HepG2 (cell line): ENCODE measurements around the gene KCNH6. TPM values are rescaled to one million over a fixed set of nuclear protein-coding genes. Genes with fewer than 3 reads are reported as not detected.

Experiments used
- GABPB1 ChIP-seq: IDR thresholded peaks from 2 replicates; pipeline ENCODE4 v1.6.1; 2016; ENCODE audit warnings: mild to moderate bottlenecking, missing genetic modification reagents, moderate library complexity, missing compliant biosample characterization
- HMG20B ChIP-seq: conservative IDR thresholded peaks from 2 replicates; pipeline ENCODE4 v1.6.1; 2016; ENCODE audit warnings: missing genetic modification reagents, missing compliant biosample characterization
- KAT2B ChIP-seq: fragments of 150-350 bp; IDR thresholded peaks from 2 replicates; pipeline ENCODE4 v1.6.1; 2014; ENCODE audit warnings: low read depth, low read length, borderline replicate concordance
- MYC ChIP-seq: sonication (generic); formaldehyde crosslinking; IDR thresholded peaks from 2 replicates; pipeline ENCODE4 v1.9.0; 2021; ENCODE audit warnings: missing genetic modification reagents, borderline replicate concordance
- NFYB ChIP-seq: sonication (generic); formaldehyde crosslinking; IDR thresholded peaks from 2 replicates; pipeline ENCODE4 v1.4.0; 2020; ENCODE audit warnings: missing genetic modification reagents
- PAF1 ChIP-seq: IDR thresholded peaks from 2 replicates; pipeline ENCODE4 v1.6.1; 2016; ENCODE audit warnings: missing genetic modification reagents, missing compliant biosample characterization
- SOX6 ChIP-seq, 2 experiments: fragments of 450-650 bp in 1 of 2; sonication (generic) in 1 of 2; formaldehyde crosslinking in 1 of 2; IDR thresholded peaks; 2 replicates each; pipeline versions ENCODE4 v1.4.0 to v1.6.1; 2017 to 2020; ENCODE audit warnings: antibody characterized with exemption in 1 of 2, mild to moderate bottlenecking in 1 of 2, missing genetic modification reagents in 1 of 2
- SP4 ChIP-seq: sonication (generic); formaldehyde crosslinking; IDR thresholded peaks from 2 replicates; pipeline ENCODE4 v1.8.1; 2023; ENCODE audit warnings: mild to moderate bottlenecking, missing genetic modification reagents
- ZNF773 ChIP-seq: sonication (generic); formaldehyde crosslinking; IDR thresholded peaks from 2 replicates; pipeline ENCODE4 v1.4.0; 2020; ENCODE audit warnings: missing genetic modification reagents, borderline replicate concordance
- ZNF782 ChIP-seq: sonication (generic); formaldehyde crosslinking; IDR thresholded peaks from 2 replicates; pipeline ENCODE4 v1.4.0; 2020; ENCODE audit warnings: missing genetic modification reagents, mild to moderate bottlenecking, borderline replicate concordance
- polyA plus RNA-seq, 8 experiments: library from polyadenylated mRNA; depleted of rRNA in 3 of 8; stranded (reverse) in 7 of 8; unstranded in 1 of 8; fragments of >200 nt; fragmentation: Illumina TruSeq in 4 of 8; extraction: Trizol in 4 of 8; gene quantifications; 2 replicates each; pipeline versions ENCODE4 v1.2.1 to v1.2.3, GENCODE V29; 2011 to 2016; ENCODE audit warnings: low read depth in 4 of 8, missing spikeins in 1 of 8, mixed read lengths in 1 of 8; ENCODE audit not compliant: insufficient read depth in 1 of 8
- total RNA-seq, 5 experiments: library from RNA; depleted of rRNA; stranded (reverse); fragments of >200 nt; fragmentation: Illumina TruSeq; extraction: Trizol; gene quantifications; 2 replicates each; pipeline ENCODE4 v1.2.3, GENCODE V29; 2016; ENCODE audit warnings: low read depth in 1 of 5
- TF ChIP-seq, protein P1 (sequence below): sonication (generic); formaldehyde crosslinking; IDR thresholded peaks from 2 replicates; pipeline ENCODE4 v1.5.0; 2020; ENCODE audit warnings: mild to moderate bottlenecking, missing genetic modification reagents, borderline replicate concordance
- TF ChIP-seq, protein P2 (sequence below): sonication (generic); formaldehyde crosslinking; IDR thresholded peaks from 2 replicates; pipeline ENCODE4 v1.4.0; 2020; ENCODE audit warnings: missing genetic modification reagents
- TF ChIP-seq, protein P3 (sequence below): sonication (generic); formaldehyde crosslinking; IDR thresholded peaks from 2 replicates; pipeline ENCODE4 v1.5.1; 2020; ENCODE audit warnings: mild to moderate bottlenecking, moderate library complexity, missing genetic modification reagents
- TF ChIP-seq, protein P4 (sequence below): sonication (generic); formaldehyde crosslinking; IDR thresholded peaks from 2 replicates; pipeline ENCODE4 v1.5.1; 2020; ENCODE audit warnings: mild to moderate bottlenecking, missing genetic modification reagents, moderate library complexity

The KCNH6 gene
- total and polyA plus RNA-seq, 2 of the 13 experiments (the other 11 are each of a cell fraction or from before 2014, with no cell fraction given), result 0.05 to 0.18 TPM

DNA sequence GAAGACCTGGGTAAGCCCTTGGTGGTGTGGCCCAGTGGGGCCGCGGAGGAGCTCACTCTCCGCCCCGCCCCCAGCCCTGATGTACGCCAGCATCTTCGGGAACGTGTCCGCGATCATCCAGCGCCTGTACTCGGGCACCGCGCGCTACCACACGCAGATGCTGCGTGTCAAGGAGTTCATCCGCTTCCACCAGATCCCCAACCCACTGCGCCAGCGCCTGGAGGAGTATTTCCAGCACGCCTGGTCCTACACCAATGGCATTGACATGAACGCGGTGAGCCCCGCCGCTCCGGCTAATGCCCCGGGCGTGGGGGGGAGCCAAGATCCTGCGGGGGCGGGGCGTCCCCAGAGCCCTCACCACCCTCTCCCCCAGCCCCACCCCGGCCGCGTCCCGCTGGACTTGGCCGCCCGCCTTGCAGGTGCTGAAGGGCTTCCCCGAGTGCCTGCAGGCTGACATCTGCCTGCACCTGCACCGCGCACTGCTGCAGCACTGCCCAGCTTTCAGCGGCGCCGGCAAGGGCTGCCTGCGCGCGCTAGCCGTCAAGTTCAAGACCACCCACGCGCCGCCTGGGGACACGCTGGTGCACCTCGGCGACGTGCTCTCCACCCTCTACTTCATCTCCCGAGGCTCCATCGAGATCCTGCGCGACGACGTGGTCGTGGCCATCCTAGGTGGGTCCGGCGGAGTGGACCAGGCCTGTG lies 15.0 kb downstream of the KCNH6 start (continued):
- TF ChIP-seq, protein P1, sequence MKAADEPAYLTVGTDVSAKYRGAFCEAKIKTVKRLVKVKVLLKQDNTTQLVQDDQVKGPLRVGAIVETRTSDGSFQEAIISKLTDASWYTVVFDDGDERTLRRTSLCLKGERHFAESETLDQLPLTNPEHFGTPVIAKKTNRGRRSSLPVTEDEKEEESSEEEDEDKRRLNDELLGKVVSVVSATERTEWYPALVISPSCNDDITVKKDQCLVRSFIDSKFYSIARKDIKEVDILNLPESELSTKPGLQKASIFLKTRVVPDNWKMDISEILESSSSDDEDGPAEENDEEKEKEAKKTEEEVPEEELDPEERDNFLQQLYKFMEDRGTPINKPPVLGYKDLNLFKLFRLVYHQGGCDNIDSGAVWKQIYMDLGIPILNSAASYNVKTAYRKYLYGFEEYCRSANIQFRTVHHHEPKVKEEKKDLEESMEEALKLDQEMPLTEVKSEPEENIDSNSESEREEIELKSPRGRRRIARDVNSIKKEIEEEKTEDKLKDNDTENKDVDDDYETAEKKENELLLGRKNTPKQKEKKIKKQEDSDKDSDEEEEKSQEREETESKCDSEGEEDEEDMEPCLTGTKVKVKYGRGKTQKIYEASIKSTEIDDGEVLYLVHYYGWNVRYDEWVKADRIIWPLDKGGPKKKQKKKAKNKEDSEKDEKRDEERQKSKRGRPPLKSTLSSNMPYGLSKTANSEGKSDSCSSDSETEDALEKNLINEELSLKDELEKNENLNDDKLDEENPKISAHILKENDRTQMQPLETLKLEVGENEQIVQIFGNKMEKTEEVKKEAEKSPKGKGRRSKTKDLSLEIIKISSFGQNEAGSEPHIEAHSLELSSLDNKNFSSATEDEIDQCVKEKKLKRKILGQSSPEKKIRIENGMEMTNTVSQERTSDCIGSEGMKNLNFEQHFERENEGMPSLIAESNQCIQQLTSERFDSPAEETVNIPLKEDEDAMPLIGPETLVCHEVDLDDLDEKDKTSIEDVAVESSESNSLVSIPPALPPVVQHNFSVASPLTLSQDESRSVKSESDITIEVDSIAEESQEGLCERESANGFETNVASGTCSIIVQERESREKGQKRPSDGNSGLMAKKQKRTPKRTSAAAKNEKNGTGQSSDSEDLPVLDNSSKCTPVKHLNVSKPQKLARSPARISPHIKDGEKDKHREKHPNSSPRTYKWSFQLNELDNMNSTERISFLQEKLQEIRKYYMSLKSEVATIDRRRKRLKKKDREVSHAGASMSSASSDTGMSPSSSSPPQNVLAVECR, result no peak
- TF ChIP-seq PAF1 (no peak), ZNF782 (no peak), MYC (CRISPR knock-in tag) (0 out of 2 replicates have a peak, but pooled peaks have one; percentile 28), SP4 (CRISPR knock-in tag) (no peak), SOX6 (IDR thresholded peaks at IDR 0.05) (no peak), SOX6 (CRISPR knock-in tag; IDR thresholded peaks at IDR 0.05) (no peak), ZNF773 (no peak), NFYB (no peak), KAT2B (no peak), HMG20B (CRISPR knock-in tag) (no peak), GABPB1 (CRISPR knock-in tag) (peak; percentile 7; the same call in 1 of the 2 replicates)
- TF ChIP-seq, protein P2, sequence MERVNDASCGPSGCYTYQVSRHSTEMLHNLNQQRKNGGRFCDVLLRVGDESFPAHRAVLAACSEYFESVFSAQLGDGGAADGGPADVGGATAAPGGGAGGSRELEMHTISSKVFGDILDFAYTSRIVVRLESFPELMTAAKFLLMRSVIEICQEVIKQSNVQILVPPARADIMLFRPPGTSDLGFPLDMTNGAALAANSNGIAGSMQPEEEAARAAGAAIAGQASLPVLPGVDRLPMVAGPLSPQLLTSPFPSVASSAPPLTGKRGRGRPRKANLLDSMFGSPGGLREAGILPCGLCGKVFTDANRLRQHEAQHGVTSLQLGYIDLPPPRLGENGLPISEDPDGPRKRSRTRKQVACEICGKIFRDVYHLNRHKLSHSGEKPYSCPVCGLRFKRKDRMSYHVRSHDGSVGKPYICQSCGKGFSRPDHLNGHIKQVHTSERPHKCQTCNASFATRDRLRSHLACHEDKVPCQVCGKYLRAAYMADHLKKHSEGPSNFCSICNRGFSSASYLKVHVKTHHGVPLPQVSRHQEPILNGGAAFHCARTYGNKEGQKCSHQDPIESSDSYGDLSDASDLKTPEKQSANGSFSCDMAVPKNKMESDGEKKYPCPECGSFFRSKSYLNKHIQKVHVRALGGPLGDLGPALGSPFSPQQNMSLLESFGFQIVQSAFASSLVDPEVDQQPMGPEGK (CRISPR knock-in tag), result 0 out of 2 replicates have a peak, but pooled peaks have one; percentile 13
- TF ChIP-seq, protein P3, sequence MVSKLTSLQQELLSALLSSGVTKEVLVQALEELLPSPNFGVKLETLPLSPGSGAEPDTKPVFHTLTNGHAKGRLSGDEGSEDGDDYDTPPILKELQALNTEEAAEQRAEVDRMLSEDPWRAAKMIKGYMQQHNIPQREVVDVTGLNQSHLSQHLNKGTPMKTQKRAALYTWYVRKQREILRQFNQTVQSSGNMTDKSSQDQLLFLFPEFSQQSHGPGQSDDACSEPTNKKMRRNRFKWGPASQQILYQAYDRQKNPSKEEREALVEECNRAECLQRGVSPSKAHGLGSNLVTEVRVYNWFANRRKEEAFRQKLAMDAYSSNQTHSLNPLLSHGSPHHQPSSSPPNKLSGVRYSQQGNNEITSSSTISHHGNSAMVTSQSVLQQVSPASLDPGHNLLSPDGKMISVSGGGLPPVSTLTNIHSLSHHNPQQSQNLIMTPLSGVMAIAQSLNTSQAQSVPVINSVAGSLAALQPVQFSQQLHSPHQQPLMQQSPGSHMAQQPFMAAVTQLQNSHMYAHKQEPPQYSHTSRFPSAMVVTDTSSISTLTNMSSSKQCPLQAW, result no peak
- TF ChIP-seq, protein P4, sequence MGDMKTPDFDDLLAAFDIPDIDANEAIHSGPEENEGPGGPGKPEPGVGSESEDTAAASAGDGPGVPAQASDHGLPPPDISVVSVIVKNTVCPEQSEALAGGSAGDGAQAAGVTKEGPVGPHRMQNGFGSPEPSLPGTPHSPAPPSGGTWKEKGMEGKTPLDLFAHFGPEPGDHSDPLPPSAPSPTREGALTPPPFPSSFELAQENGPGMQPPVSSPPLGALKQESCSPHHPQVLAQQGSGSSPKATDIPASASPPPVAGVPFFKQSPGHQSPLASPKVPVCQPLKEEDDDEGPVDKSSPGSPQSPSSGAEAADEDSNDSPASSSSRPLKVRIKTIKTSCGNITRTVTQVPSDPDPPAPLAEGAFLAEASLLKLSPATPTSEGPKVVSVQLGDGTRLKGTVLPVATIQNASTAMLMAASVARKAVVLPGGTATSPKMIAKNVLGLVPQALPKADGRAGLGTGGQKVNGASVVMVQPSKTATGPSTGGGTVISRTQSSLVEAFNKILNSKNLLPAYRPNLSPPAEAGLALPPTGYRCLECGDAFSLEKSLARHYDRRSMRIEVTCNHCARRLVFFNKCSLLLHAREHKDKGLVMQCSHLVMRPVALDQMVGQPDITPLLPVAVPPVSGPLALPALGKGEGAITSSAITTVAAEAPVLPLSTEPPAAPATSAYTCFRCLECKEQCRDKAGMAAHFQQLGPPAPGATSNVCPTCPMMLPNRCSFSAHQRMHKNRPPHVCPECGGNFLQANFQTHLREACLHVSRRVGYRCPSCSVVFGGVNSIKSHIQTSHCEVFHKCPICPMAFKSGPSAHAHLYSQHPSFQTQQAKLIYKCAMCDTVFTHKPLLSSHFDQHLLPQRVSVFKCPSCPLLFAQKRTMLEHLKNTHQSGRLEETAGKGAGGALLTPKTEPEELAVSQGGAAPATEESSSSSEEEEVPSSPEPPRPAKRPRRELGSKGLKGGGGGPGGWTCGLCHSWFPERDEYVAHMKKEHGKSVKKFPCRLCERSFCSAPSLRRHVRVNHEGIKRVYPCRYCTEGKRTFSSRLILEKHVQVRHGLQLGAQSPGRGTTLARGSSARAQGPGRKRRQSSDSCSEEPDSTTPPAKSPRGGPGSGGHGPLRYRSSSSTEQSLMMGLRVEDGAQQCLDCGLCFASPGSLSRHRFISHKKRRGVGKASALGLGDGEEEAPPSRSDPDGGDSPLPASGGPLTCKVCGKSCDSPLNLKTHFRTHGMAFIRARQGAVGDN (CRISPR knock-in tag), result peak; percentile 22; the same call in 1 of the 2 replicates
